Calu3 (cell line): Measurements from ENCODE around the gene PEPD. TPM values are rescaled to one million over a fixed set of nuclear protein-coding genes. Genes with fewer than 3 reads are reported as not detected.

Source experiments
- BruUV-seq: library from RNA; stranded (reverse); fragments of 400-500 nt; replicated peaks from 2 replicates; lab custom pipeline; 2021; lab: Mats Ljungman, UMichigan
- CTCF ChIA-PET: fragments of 300-600 bp; sonication (Branson Sonifier 250); formaldehyde crosslinking; loops from one replicate; lab custom pipeline; 2022; ENCODE audit warnings: antibody characterized with exemption; lab: Charles Lee
- DNase-seq: peaks from one replicate; pipeline ENCODE4 v3.0.0; 2022
- H3K27ac Mint-ChIP-seq: one replicate; pipeline ENCODE4 v1.8.0; 2022; ENCODE audit warnings: mixed read lengths; ENCODE audit not compliant: unreplicated experiment
- H3K27me3 Mint-ChIP-seq: one replicate; pipeline ENCODE4 v1.8.0; 2022; ENCODE audit warnings: mixed read lengths; ENCODE audit not compliant: unreplicated experiment
- H3K36me3 Mint-ChIP-seq: one replicate; pipeline ENCODE4 v1.8.0; 2022; ENCODE audit warnings: mild to moderate bottlenecking, moderate library complexity, mixed read lengths; ENCODE audit not compliant: insufficient read depth, unreplicated experiment
- H3K4me1 Mint-ChIP-seq: one replicate; pipeline ENCODE4 v1.8.0; 2022; ENCODE audit warnings: mild to moderate bottlenecking, low read depth, mixed read lengths; ENCODE audit not compliant: unreplicated experiment
- H3K4me3 Mint-ChIP-seq: one replicate; pipeline ENCODE4 v1.8.0; 2022; ENCODE audit warnings: mild to moderate bottlenecking, low read depth, moderate library complexity, mixed read lengths; ENCODE audit not compliant: unreplicated experiment
- H3K9me3 Mint-ChIP-seq: one replicate; pipeline ENCODE4 v1.8.0; 2022; ENCODE audit warnings: low read depth, mixed read lengths; ENCODE audit not compliant: unreplicated experiment
- CTCF ChIP-seq: fragments of 200-600 bp; IDR thresholded peaks from one replicate; pipeline ENCODE4 v1.8.0; 2022; ENCODE audit warnings: antibody characterized with exemption; ENCODE audit not compliant: unreplicated experiment
- intact Hi-C: fragments of 100-400 bp; cut with micrococcal nuclease; formaldehyde crosslinking; loops from one replicate; pipeline ENCODE4 v1.10.0; 2022; ENCODE audit not compliant: unreplicated experiment
- total RNA-seq: library from RNA; stranded (reverse); gene quantifications from 2 replicates; pipeline ENCODE4 v1.2.3, GENCODE V29; 2022

Gene PEPD
- total RNA-seq, 1 experiment from 2014 or later = 65.5 TPM

- intact Hi-C loops = no loop called here
- CTCF ChIA-PET = no interaction called here
- no TSS peak for BruUV-seq
Observed at GRCh38 chr19:33419788-33420130, 101.8 kb downstream of the PEPD start.

GRCh38 chr19:33418871-33419787, 102.5 kb downstream of the PEPD start:
- no peaks in the 10 kb centered on the region for H3K27me3 Mint-ChIP-seq

More at GRCh38 chr19:33419788-33420130, 101.8 kb downstream of the PEPD start:
- Mint-ChIP-seq H3K27me3 (no peaks in the 10 kb centered on the region), H3K36me3 (peaks cover 3% of the 10 kb centered on the region), H3K4me3 (no peak overlapping the region), H3K9me3 (no peaks in the 10 kb centered on the region), H3K27ac (no peak overlapping the region), H3K4me1 (peaks cover 8% of the 10 kb centered on the region)
- TF ChIP-seq CTCF = no peak
- DNase-seq = no peak

GRCh38 chr19:33418461-33418860, 103.1 kb downstream of the PEPD start:
- H3K4me3 Mint-ChIP-seq = no peak overlapping the region
- intact Hi-C loops = no loop called here
- CTCF ChIA-PET = interaction anchor here (1.2 kb wide), 1 partner anchor 359 kb away, joined by 3 read pairs; no protein-coding TSS in a partner anchor

More at GRCh38 chr19:33418871-33419787, 102.5 kb downstream of the PEPD start:
- no peak overlapping the region for H3K27ac Mint-ChIP-seq
- intact Hi-C loops = no loop called here
- DNase-seq = no peak
- no peaks in the 10 kb centered on the region for H3K9me3 Mint-ChIP-seq
- TF ChIP-seq CTCF = no peak
- peaks cover 3% of the 10 kb centered on the region for H3K36me3 Mint-ChIP-seq
- H3K4me1 Mint-ChIP-seq = peaks cover 8% of the 10 kb centered on the region
- no peak overlapping the region for H3K4me3 Mint-ChIP-seq
- BruUV-seq = no TSS peak
- CTCF ChIA-PET = interaction anchor here (1.2 kb wide), 1 partner anchor 359 kb away, joined by 3 read pairs; no protein-coding TSS in a partner anchor

GRCh38 chr19:33417751-33418150, 103.8 kb downstream of the PEPD start:
- peaks cover 3% of the 10 kb centered on the region for H3K36me3 Mint-ChIP-seq
- CTCF ChIA-PET = no interaction called here
- H3K4me3 Mint-ChIP-seq = no peak overlapping the region
- no peak overlapping the region for H3K27ac Mint-ChIP-seq
- BruUV-seq = no TSS peak
- H3K27me3 Mint-ChIP-seq = no peaks in the 10 kb centered on the region
- peaks cover 8% of the 10 kb centered on the region for H3K4me1 Mint-ChIP-seq
- H3K9me3 Mint-ChIP-seq = no peaks in the 10 kb centered on the region
- no peak for TF ChIP-seq CTCF
- DNase-seq = no peak
- intact Hi-C loops = no loop called here

More at GRCh38 chr19:33418461-33418860, 103.1 kb downstream of the PEPD start:
- H3K36me3 Mint-ChIP-seq = peaks cover 3% of the 10 kb centered on the region
- no peaks in the 10 kb centered on the region for H3K27me3 Mint-ChIP-seq
- TF ChIP-seq CTCF = no peak
- H3K9me3 Mint-ChIP-seq = no peaks in the 10 kb centered on the region
- H3K27ac Mint-ChIP-seq = no peak overlapping the region
- peaks cover 8% of the 10 kb centered on the region for H3K4me1 Mint-ChIP-seq
- no peak for DNase-seq
- no TSS peak for BruUV-seq
